Heart right ventricle (tissue), 16 donors: ENCODE results near the gene ABCA8. TPM values are rescaled to one million over a fixed set of nuclear protein-coding genes. Genes with fewer than 3 reads are reported as not detected.

Source experiments
- ATAC-seq, 8 donors: fragments of 200-7000 bp; cut with Tn5 transposase; one replicate each; pipeline ENCODE4 v1.9.1; 2020; ENCODE audit warnings: mild to moderate bottlenecking in 8 of 8, moderate library complexity in 8 of 8, moderate number of reproducible peaks in 1 of 8
- DNase-seq, 2 donors: peaks; one replicate each; pipeline ENCODE4 v3.0.0-alpha.2; 2020
- H3K27ac ChIP-seq, 10 donors: fragments of 200-600 bp; sonication (generic) in 2 of 10; one replicate each; pipeline versions ENCODE4 v1.5.0 to v1.8.0; 2020 to 2022; ENCODE audit warnings: mild to moderate bottlenecking in 3 of 10
- H3K27me3 ChIP-seq, 7 donors: fragments of 200-600 bp; one replicate each; pipeline ENCODE4 v1.8.0; 2021 to 2022; ENCODE audit warnings: mild to moderate bottlenecking in 2 of 7
- H3K36me3 ChIP-seq, 9 donors: fragments of 200-600 bp; sonication (generic) in 1 of 9; one replicate each; pipeline versions ENCODE4 v1.5.0 to v1.8.0; 2020 to 2022; ENCODE audit warnings: mild to moderate bottlenecking in 2 of 9
- H3K4me1 ChIP-seq, 9 donors: fragments of 200-600 bp; sonication (generic) in 1 of 9; one replicate each; pipeline versions ENCODE4 v1.5.0 to v1.8.0; 2020 to 2022; ENCODE audit warnings: mild to moderate bottlenecking in 4 of 9
- H3K4me3 ChIP-seq, 10 donors: fragments of 200-600 bp; sonication (generic) in 2 of 10; one replicate each; pipeline versions ENCODE4 v1.5.0 to v1.8.0; 2020 to 2022; ENCODE audit warnings: mild to moderate bottlenecking in 7 of 10, moderate library complexity in 2 of 10
- H3K9me3 ChIP-seq, 11 donors: fragments of 200-600 bp in 10 of 11; sonication (generic) in 2 of 11; one replicate each; pipeline versions ENCODE4 v1.5.0 to v1.8.0; 2013 to 2022; ENCODE audit warnings: mild to moderate bottlenecking in 2 of 11, control low read depth in 1 of 11, moderate library complexity in 1 of 11
- CTCF ChIP-seq, 9 donors: fragments of 200-600 bp; sonication (generic) in 2 of 9; IDR thresholded peaks; one replicate each; pipeline versions ENCODE4 v1.5.0 to v1.8.0; 2021 to 2022; ENCODE audit warnings: antibody characterized with exemption in 9 of 9, mild to moderate bottlenecking in 5 of 9, moderate library complexity in 1 of 9
- WGBS, 2 donors: extraction: QIAGEN DNeasy Blood & Tissue Kit; methylation state at CpG; one replicate each; pipeline ENCODE4 v1.1.7; 2013; ENCODE audit warnings: inconsistent platforms in 1 of 2; 5-methylcytosine and 5-hydroxymethylcytosine counted together
- intact Hi-C, 10 donors: fragments of 100-400 bp; cut with DNase I; formaldehyde crosslinking; loops; one replicate each; pipeline versions ENCODE4 v1.11.1 to v1.14.2; 2022
- polyA plus RNA-seq, 2 donors: library from polyadenylated mRNA; stranded (reverse); fragments of 200-250 nt; gene quantifications; one replicate each; pipeline ENCODE4 v1.2.3, GENCODE V29; 2013
- total RNA-seq, 10 donors: library from RNA; stranded (reverse); fragmentation: NEBNext Ultra II Directional in 3 of 10; extraction: Animal tissue kit (Norgen Biotek cat#: 25700) in 3 of 10; gene quantifications; one replicate each; pipeline versions ENCODE4 v1.2.1 to v1.2.4, GENCODE V29; 2021 to 2023
- donor health status: Arrhythmogenic right ventricular cardiomyopathy.
- donor health status: ischemic (EF 13 %, LVEDD 7.1; RV severe dilation, severe dysfunction).
- donor health status: healthy with polysubstance abuse.
- donor health status: DM: no; HTN: yes; CAD: no.
- donor health status: DM: no; HTN: no; CAD: no.
- donor health status: ischemic (EF 25% LVEDD 6.9; RV normal size, moderate dysfunction).
- donor health status: ischemic (EF 25% LVEDD 5.7; RV mildly dilated, moderate dysfunction).
- donor health status: healthy.
- donor health status: DM: yes; HTN: yes; CAD: no.
- donor health status: Ischemic cardiomyopathy.
- donor health status: ischemic (EF 35%, LVEDD 5.7; RV mildly dilated, moderate dysfunction).
- donor health status: nonischemic (EF 11% LVEDD 7.7; RV severe dilation, severe dysfunction).
- donor health status: DM: yes; HTN: yes; CAD: no.
- donor health status: PGD.
- donor health status: ischemic (EF 29% LVEDD 5.4; RV normal size, mild dysfunction).
- donor health status: nonischemic (EF 23%, LVEDD 6.1; RV moderate dilation, normal function).

ABCA8 gene
- total and polyA plus RNA-seq, 12 donors, result 10.1 to 93.0 (median 35.7) TPM

- Histone ChIP-seq H3K36me3 (no peaks in the 10 kb centered on the region), H3K27ac (peak overlapping the region in 4 of 10 donors; percentile 15 to 77 (median 34)), H3K9me3 (no peaks in the 10 kb centered on the region), H3K27me3 (no peaks in the 10 kb centered on the region), H3K4me3 (no peak overlapping the region), H3K4me1 (peaks cover 0 to 18% (median 3%) of the 10 kb centered on the region in 9 donors)
- ATAC-seq (peak in 1 of 8 donors; percentile 80), DNase-seq (no peak)
- WGBS, 2 donors, result 30 to 35% methylated on average over 3 of the region's 3 CpGs
- intact Hi-C loops, result loop anchor here in 1 of 10 donors (2.0 kb wide), 1 partner anchor 33 kb away; no protein-coding TSS in a partner anchor
- no peak for TF ChIP-seq CTCF (IDR thresholded peaks at IDR 0.05)
Observed at GRCh38 chr17:68821860-68822696, 133.1 kb downstream of the ABCA8 start.

GRCh38 chr17:68820825-68821481, 134.2 kb downstream of the ABCA8 start:
- Histone ChIP-seq H3K27me3 (no peaks in the 10 kb centered on the region), H3K4me1 (peaks cover 0 to 18% (median 3%) of the 10 kb centered on the region in 9 donors), H3K4me3 (no peak overlapping the region), H3K27ac (peak overlapping the region in 5 of 10 donors; percentile 1 to 50 (median 19)), H3K9me3 (no peaks in the 10 kb centered on the region), H3K36me3 (no peaks in the 10 kb centered on the region)
- intact Hi-C loops, result loop anchor here in 1 of 10 donors (2.0 kb wide), 1 partner anchor 34 kb away; no protein-coding TSS in a partner anchor
- no peak for DNase-seq
- peak in 1 of 8 donors; percentile 54 for ATAC-seq
- no peak for TF ChIP-seq CTCF (IDR thresholded peaks at IDR 0.05)
- 79 to 82% methylated on average over 8 of the region's 8 CpGs for WGBS, 2 donors

GRCh38 chr17:68820476-68820824, 134.7 kb downstream of the ABCA8 start:
- H3K4me3 ChIP-seq, result no peak overlapping the region
- TF ChIP-seq CTCF (IDR thresholded peaks at IDR 0.05), result no peak
- H3K27ac ChIP-seq, result peak overlapping the region in 1 of 10 donors; percentile 23
- no peaks in the 10 kb centered on the region for H3K27me3 ChIP-seq
- 72 to 82% methylated on average over 5 of the region's 5 CpGs for WGBS, 2 donors
- no peaks in the 10 kb centered on the region for H3K36me3 ChIP-seq
- intact Hi-C loops, result loop anchor here in 1 of 10 donors (2.0 kb wide), 1 partner anchor 34 kb away; no protein-coding TSS in a partner anchor
- ATAC-seq (peak in 1 of 8 donors; percentile 9), DNase-seq (no peak)
- peaks cover 0 to 18% (median 3%) of the 10 kb centered on the region in 9 donors for H3K4me1 ChIP-seq
- no peaks in the 10 kb centered on the region for H3K9me3 ChIP-seq

- DNase-seq (no peak), ATAC-seq (no peak)
- 74 to 86% methylated on average over 5 of the region's 5 CpGs for WGBS, 2 donors
- Histone ChIP-seq H3K9me3 (no peaks in the 10 kb centered on the region), H3K4me1 (peaks cover 0 to 18% (median 3%) of the 10 kb centered on the region in 9 donors), H3K27me3 (no peaks in the 10 kb centered on the region), H3K27ac (peak overlapping the region in 1 of 10 donors; percentile 23), H3K36me3 (no peaks in the 10 kb centered on the region), H3K4me3 (no peak overlapping the region)
- intact Hi-C loops, result no loop called here
- no peak for TF ChIP-seq CTCF (IDR thresholded peaks at IDR 0.05)
Observed at GRCh38 chr17:68819465-68819864, 135.7 kb downstream of the ABCA8 start.
